Panc1 (cell line): ENCODE measurements around the gene PAX2. TPM values are rescaled to one million over a fixed set of nuclear protein-coding genes. Genes with fewer than 3 reads are reported as not detected.

Experiments used
- ATAC-seq: fragments of 200-7000 bp; cut with Tn5 transposase; 2 replicates; pipeline ENCODE4 v1.9.1; 2020; ENCODE audit warnings: mild to moderate bottlenecking, moderate library complexity
- BruUV-seq: library from RNA; stranded (reverse); fragments of 400-500 nt; replicated peaks from 2 replicates; lab custom pipeline; 2021; lab: Mats Ljungman, UMichigan
- CTCF ChIA-PET: fragments of 300-600 bp; sonication (Branson Sonifier 250); formaldehyde crosslinking; loops from one replicate; lab custom pipeline; 2022; ENCODE audit warnings: antibody characterized with exemption; lab: Charles Lee
- POLR2A ChIA-PET: fragments of 300-600 bp; sonication (Branson Sonifier 250); formaldehyde crosslinking; loops from one replicate; lab custom pipeline; 2022; ENCODE audit warnings: antibody characterized with exemption; lab: Charles Lee
- DNase-seq: peaks from one replicate; pipeline ENCODE4 v3.0.0-alpha.2; 2010; ENCODE audit warnings: low read depth, low spot score
- H3K27ac ChIP-seq: 2 replicates; pipeline ENCODE4 v1.5.1; 2011; ENCODE audit warnings: mild to moderate bottlenecking, low read length, inconsistent platforms
- H3K27me3 ChIP-seq: fragments of 200-500 bp; sonication (Bioruptor generic); 2 replicates; pipeline ENCODE4 v1.6.0; 2014; ENCODE audit warnings: low read length, inconsistent platforms; ENCODE audit not compliant: control insufficient read depth, insufficient read depth
- H3K36me3 ChIP-seq: fragments of 200-500 bp; sonication (Bioruptor generic); 2 replicates; pipeline ENCODE4 v1.5.1; 2014; ENCODE audit warnings: inconsistent platforms, mild to moderate bottlenecking, low read length, moderate library complexity; ENCODE audit not compliant: control insufficient read depth, insufficient read depth
- H3K4me1 ChIP-seq: 2 replicates; pipeline ENCODE4 v1.5.1; 2011; ENCODE audit warnings: inconsistent platforms, mild to moderate bottlenecking, low read length, moderate library complexity; ENCODE audit not compliant: control insufficient read depth, insufficient read depth
- H3K4me3 ChIP-seq, 2 experiments: 2 replicates each; pipeline ENCODE4 v1.5.1; 2011 to 2012; ENCODE audit warnings: low read depth in 2 of 2, low read length in 2 of 2, mild to moderate bottlenecking in 2 of 2, inconsistent platforms in 1 of 2, moderate library complexity in 1 of 2
- H3K9me3 ChIP-seq: fragments of 200-500 bp; sonication (Bioruptor generic); 2 replicates; pipeline ENCODE4 v1.5.1; 2014; ENCODE audit warnings: low read depth, mild to moderate bottlenecking, inconsistent platforms, low read length, moderate library complexity; ENCODE audit not compliant: control insufficient read depth, insufficient read depth
- CTCF ChIP-seq: fragments of 450-650 bp; IDR thresholded peaks from 2 replicates; pipeline ENCODE4 v1.5.1; 2017; ENCODE audit warnings: mild to moderate bottlenecking
- POLR2AphosphoS5 ChIP-seq: IDR thresholded peaks from 2 replicates; pipeline ENCODE4 v1.6.1; 2012; ENCODE audit warnings: mild to moderate bottlenecking, low read depth, low read length, moderate library complexity
- REST ChIP-seq, 2 experiments: IDR thresholded peaks; 2 replicates each; pipeline ENCODE4 v1.6.1; 2011 to 2012; ENCODE audit warnings: low read depth in 2 of 2, control low read depth in 1 of 2, low read length in 1 of 2, mild to moderate bottlenecking in 1 of 2, moderate library complexity in 1 of 2; ENCODE audit not compliant: insufficient read depth in 1 of 2
- SIN3A ChIP-seq: IDR thresholded peaks from 2 replicates; pipeline ENCODE4 v1.6.1; 2012; ENCODE audit warnings: low read depth, mild to moderate bottlenecking, low read length, moderate library complexity, borderline replicate concordance; ENCODE audit not compliant: insufficient read depth
- TCF7L2 ChIP-seq: IDR thresholded peaks from 2 replicates; pipeline ENCODE4 v1.6.1; 2011; ENCODE audit warnings: mild to moderate bottlenecking, low read depth, low read length, inconsistent platforms
- in situ Hi-C: cut with HindIII; loops from 2 replicates; pipeline ENCODE4 v1.10.0; 2016; ENCODE audit warnings: low sequenced_read_pairs, low pct_unique_long_range_greater_than_20kb
- intact Hi-C: fragments of 100-400 bp; cut with micrococcal nuclease; formaldehyde crosslinking; loops from one replicate; pipeline ENCODE4 v1.10.0; 2022; ENCODE audit not compliant: unreplicated experiment
- total RNA-seq: library from RNA; stranded (reverse); gene quantifications from one replicate; pipeline ENCODE4 v1.2.1, GENCODE V29; 2021; ENCODE audit not compliant: unreplicated experiment

Gene PAX2
- total RNA-seq, 1 experiment from 2014 or later = 72.3 TPM

GRCh38 chr10:100776671-100777070 lies 31.3 kb downstream of the PAX2 start:
- intact Hi-C loops = no loop called here
- POLR2A ChIA-PET = no interaction called here
- CTCF ChIA-PET = no interaction called here
- TF ChIP-seq SIN3A = no peak
- no peak for TF ChIP-seq REST (IDR thresholded peaks at IDR 0.05; ENCODE audit: insufficient read depth in 1 of 2, low read depth in 2 of 2, low read length in 1 of 2)
- no peak for TF ChIP-seq POLR2AphosphoS5
- TF ChIP-seq CTCF = no peak
- TF ChIP-seq TCF7L2 = no peak
- peaks cover 10% of the 10 kb centered on the region for H3K4me1 ChIP-seq
- H3K36me3 ChIP-seq = peaks cover 4% of the 10 kb centered on the region
- no peak overlapping the region for H3K4me3 ChIP-seq
- in situ Hi-C loops = no loop called here
- BruUV-seq = no TSS peak
- H3K27me3 ChIP-seq = no peaks in the 10 kb centered on the region
- no peak for DNase-seq
- H3K9me3 ChIP-seq = no peaks in the 10 kb centered on the region
- no peak overlapping the region for H3K27ac ChIP-seq
- ATAC-seq = no peak

- TF ChIP-seq SIN3A = no peak
- no peak for TF ChIP-seq POLR2AphosphoS5
- no peak for TF ChIP-seq CTCF
- no peak for TF ChIP-seq TCF7L2
- TF ChIP-seq REST (IDR thresholded peaks at IDR 0.05; ENCODE audit: insufficient read depth in 1 of 2, low read depth in 2 of 2, low read length in 1 of 2) = no peak
- POLR2A ChIA-PET = no interaction called here
- ATAC-seq = no peak
- Histone ChIP-seq H3K27me3 (no peaks in the 10 kb centered on the region), H3K9me3 (no peaks in the 10 kb centered on the region), H3K4me3 (no peak overlapping the region), H3K4me1 (peaks cover 7% of the 10 kb centered on the region), H3K27ac (no peak overlapping the region), H3K36me3 (peaks cover 4% of the 10 kb centered on the region; the same call in 1 of the 2 replicates)
- CTCF ChIA-PET = no interaction called here
- BruUV-seq = no TSS peak
- intact Hi-C loops (no loop called here), in situ Hi-C loops (no loop called here)
- no peak for DNase-seq
Measured at GRCh38 chr10:100779329-100779728, 33.9 kb downstream of the PAX2 start.
